GM10847 (cell line): ENCODE results near the gene ITPKB.

ENCODE experiments used
- POLR2A ChIP-seq: IDR thresholded peaks from 2 replicates; pipeline ENCODE4 v1.6.1; 2011; ENCODE audit not compliant: insufficient read length; ENCODE audit errors: extremely low read depth

ITPKB gene

GRCh38 chr1:226738995-226739695 lies at the start of gene ITPKB:
ITPKB (minus strand) TSS chr1:226739282; CDS start chr1:226737458, 1,824 bp downstream.
- no peak for TF ChIP-seq POLR2A

DNA sequence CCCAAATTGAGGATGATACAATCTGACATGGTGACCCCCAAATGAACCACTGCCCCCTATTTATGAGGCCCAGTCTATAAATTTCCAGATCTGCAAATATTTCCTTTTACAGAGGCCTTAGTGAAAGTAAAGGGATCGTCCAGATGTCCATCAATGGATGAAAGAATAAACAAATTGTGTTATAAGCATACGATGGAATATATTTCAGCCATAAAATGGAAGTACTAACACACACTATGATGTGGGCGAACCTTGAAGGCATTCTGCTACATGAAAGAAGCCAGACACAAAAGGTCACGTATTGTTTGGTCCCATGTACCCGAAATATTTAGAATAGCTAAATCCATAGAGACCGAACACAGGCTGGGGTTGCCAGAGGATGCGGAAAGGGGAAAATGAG lies 48.6 kb upstream of the ITPKB start:
- no peak for TF ChIP-seq POLR2A

GRCh38 chr1:226787071-226787470 lies 48.0 kb upstream of the ITPKB start:
- no peak for TF ChIP-seq POLR2A

- no peak for TF ChIP-seq POLR2A
These were observed 47.5 kb upstream of the ITPKB start for GRCh38 chr1:226786550-226786949.

DNA sequence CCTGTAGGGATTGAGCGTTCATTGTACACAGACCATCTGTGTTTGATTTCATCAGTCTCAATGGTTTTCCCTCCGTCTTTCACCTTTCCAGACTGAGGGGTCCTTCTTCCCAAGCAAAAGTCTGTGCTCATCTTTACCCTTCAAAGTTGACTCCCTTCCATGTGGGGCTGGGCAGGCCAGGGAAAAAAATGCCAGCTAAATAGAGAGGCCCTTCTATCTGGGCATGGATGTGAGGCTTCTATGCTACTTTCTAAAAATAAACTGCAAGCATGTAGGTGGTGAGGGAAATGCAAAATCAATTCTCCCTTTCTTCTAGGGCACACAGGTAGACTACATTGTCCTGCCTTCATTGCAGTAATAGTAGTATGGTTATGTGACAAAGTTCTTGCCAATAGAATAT lies 46.7 kb upstream of the ITPKB start:
- no peak for TF ChIP-seq POLR2A

GRCh38 chr1:226784081-226785049 lies 45.3 kb upstream of the ITPKB start:
- TF ChIP-seq POLR2A = no peak

DNA sequence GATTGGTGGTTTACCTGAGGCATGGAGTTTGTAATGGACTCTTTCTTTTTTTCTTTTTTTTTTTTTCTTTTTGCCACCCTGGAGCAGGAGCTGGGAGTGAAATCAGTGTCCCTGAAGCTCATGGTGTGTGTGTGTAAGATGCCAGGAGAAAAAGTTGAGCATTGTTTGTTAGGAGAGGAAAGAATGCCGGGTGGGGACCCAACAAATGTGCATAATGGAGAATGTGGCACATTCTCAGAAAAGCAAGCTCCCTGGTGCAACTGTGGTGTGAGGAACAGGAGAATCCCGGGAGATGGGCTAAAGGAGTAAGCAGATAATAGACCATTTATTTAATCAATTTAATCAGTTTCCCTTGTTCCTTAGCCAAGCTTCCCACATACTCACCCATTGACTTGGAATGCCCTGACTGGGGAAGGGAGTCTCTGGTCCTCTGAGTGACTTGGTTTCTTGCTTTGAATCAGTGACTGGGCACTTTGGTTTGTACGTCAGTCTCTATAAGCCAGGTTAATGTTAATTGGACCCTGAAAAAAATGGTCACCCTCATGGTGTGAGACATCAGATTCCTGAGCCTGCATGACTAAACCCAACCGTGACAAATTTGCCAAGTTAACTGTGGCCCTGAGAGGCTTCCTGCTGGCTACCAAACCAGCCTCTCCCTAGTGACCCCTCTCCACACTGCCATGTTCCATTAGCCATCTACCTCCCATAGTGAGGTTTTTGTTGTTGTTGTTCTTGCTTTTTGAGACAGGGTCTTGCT lies 43.9 kb upstream of the ITPKB start:
- no peak for TF ChIP-seq POLR2A

- TF ChIP-seq POLR2A = no peak
These were observed 43.0 kb upstream of the ITPKB start for GRCh38 chr1:226781937-226782609.

DNA sequence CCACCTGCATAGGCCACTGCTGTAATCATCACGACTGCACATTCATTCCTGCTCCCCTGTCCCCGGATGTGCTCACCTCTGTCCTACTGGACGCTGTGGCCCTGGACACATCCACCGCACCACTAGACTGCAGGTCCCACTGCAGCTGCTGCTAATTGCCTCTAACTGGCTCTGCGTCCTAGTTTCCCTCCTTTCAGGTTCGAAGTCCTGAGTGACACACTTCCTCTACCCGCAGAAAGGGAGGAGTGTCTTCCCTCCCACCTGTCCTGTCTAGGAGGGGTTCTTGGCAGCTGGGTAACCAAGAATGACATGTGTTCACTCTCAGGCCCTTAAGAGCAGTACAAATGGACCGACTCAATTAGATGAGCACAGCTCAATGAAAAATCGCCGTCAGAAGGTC lies 40.5 kb upstream of the ITPKB start:
- no peak for TF ChIP-seq POLR2A

DNA sequence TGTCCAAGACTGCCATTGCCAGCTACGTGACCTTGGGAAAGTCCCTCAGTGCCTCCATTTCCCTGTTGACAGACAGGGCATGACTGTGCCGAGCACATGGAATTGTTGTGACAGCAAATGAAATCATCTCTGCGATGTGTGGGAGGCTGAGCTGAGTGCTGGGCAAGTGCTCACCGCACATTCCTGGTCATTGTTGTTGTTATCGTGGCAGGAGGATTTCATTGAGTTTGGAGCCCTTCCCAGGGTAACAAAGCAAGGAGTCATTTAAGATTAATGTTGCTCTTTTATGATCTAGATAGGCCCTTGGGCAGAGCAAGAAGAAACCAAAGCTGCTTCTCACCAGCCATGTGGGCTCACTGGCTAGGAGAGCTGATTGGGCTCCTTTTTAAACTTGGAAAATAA lies 39.6 kb upstream of the ITPKB start:
- no peak for TF ChIP-seq POLR2A

DNA sequence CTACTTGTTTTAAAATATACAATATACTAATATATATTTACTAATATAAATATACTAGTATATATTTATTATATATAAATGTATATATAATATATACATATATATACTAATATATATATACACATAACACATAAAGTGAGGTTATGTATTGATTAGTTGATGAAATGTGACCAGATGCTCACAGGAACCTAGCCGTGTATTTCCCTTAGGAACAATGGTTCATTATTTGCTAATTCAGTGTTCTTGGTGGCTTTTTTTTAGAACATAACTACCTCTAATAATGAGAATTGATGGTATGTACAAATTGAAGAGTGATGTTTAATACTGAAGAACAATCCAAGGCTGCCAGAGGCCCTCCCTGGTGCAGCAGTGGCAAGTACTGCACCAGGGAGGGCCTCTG lies 37.9 kb upstream of the ITPKB start:
- no peak for TF ChIP-seq POLR2A

DNA sequence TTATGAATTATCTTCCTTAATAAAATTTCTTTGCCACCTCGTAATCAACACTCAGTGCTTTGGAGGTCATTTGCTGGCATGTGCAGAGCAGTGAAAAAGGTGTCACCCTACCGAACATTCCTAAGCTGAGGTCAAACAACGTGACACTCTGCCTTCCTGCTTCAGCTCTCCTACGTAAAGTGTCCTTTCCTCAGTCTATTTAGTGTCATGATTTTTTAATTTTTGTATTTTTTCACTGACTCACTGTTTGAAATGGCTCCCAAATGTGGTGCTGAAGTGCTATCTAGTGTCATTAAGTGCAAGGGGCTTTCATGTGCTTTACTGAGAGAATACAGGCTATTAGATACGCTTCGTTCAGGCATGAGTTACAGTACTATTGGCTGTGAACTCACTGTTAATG lies 37.0 kb upstream of the ITPKB start:
- no peak for TF ChIP-seq POLR2A

- TF ChIP-seq POLR2A = no peak
These were observed 33.5 kb upstream of the ITPKB start for GRCh38 chr1:226772446-226773139.

DNA sequence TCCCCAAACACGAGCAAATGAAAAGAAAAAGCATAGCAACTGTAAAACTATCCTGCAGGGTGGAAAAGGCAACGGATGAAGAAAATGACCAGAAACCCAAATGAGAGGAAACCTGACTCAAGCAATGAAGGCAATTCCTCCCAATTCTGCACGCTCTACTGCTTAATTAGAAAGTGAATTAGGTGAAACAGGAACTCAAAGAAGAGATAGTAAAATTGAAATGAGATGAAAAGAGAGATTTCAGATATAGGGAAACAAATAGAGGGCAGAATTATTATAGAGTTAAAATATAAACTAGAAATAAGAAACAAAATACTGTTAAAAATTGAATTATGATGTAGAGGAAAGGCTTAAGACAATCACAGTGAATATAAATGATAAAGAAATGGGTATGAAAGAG lies 27.5 kb upstream of the ITPKB start:
- no peak for TF ChIP-seq POLR2A
